ENCODE data around the gene ACTL9. TPM values are rescaled to one million over a fixed set of nuclear protein-coding genes. Genes with fewer than 3 reads are reported as not detected.

The ACTL9 gene
- polyA plus RNA-seq, 4 donors, result not detected

- no peak for DNase-seq (ENCODE audit: low read depth in 4 of 4, low spot score in 3 of 4)
Measured at GRCh38 chr19:8654591-8655339, 43.8 kb downstream of the ACTL9 start.

- no peak for DNase-seq (ENCODE audit: low read depth in 4 of 4, low spot score in 3 of 4)
Measured at GRCh38 chr19:8648240-8648639, 50.4 kb downstream of the ACTL9 start.

Other genes with a start within 250 kb of the ACTL9 start
- gene PRAM1, start 196.2 kb downstream of the ACTL9 start, polyA plus RNA-seq (ENCODE audit: insufficient read length in 4 of 4), result 1 to 10 TPM in 3 of 4 donors, under 1 TPM in 1; 0.90 to 5.0 (median 1.4) TPM
- gene ZNF414, start 184.6 kb downstream of the ACTL9 start, polyA plus RNA-seq (ENCODE audit: insufficient read length in 4 of 4), result 10 to 100 TPM; 14.9 to 28.7 (median 24.1) TPM
- 1 to 10 TPM; 3.8 to 9.9 (median 7.4) TPM for gene MYO1F, start 121.4 kb downstream of the ACTL9 start, polyA plus RNA-seq (ENCODE audit: insufficient read length in 4 of 4)
- 10 to 100 TPM; 31.1 to 62.8 (median 42.7) TPM for gene ADAMTS10, start 88.1 kb downstream of the ACTL9 start, polyA plus RNA-seq (ENCODE audit: insufficient read length in 4 of 4)
- gene NFILZ, start 68.2 kb downstream of the ACTL9 start, polyA plus RNA-seq (ENCODE audit: insufficient read length in 4 of 4), result not detected
- not detected for gene OR2Z1, start 22.8 kb upstream of the ACTL9 start, polyA plus RNA-seq (ENCODE audit: insufficient read length in 4 of 4)
- gene ZNF558, start 133.5 kb upstream of the ACTL9 start, polyA plus RNA-seq (ENCODE audit: insufficient read length in 4 of 4), result 10 to 100 TPM; 35.5 to 44.1 (median 40.2) TPM
- not detected for gene MBD3L1, start 133.6 kb upstream of the ACTL9 start, polyA plus RNA-seq (ENCODE audit: insufficient read length in 4 of 4)